Measurements from ENCODE around the gene NLRP12.

- no peak for TF ChIP-seq POLR2A (IDR thresholded peaks at IDR 0.05)
- no peak for TF ChIP-seq EP300 (IDR thresholded peaks at IDR 0.05)
- TF ChIP-seq, protein P1, sequence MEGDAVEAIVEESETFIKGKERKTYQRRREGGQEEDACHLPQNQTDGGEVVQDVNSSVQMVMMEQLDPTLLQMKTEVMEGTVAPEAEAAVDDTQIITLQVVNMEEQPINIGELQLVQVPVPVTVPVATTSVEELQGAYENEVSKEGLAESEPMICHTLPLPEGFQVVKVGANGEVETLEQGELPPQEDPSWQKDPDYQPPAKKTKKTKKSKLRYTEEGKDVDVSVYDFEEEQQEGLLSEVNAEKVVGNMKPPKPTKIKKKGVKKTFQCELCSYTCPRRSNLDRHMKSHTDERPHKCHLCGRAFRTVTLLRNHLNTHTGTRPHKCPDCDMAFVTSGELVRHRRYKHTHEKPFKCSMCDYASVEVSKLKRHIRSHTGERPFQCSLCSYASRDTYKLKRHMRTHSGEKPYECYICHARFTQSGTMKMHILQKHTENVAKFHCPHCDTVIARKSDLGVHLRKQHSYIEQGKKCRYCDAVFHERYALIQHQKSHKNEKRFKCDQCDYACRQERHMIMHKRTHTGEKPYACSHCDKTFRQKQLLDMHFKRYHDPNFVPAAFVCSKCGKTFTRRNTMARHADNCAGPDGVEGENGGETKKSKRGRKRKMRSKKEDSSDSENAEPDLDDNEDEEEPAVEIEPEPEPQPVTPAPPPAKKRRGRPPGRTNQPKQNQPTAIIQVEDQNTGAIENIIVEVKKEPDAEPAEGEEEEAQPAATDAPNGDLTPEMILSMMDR (IDR thresholded peaks at IDR 0.05) = no peak
- TF ChIP-seq POLR2AphosphoS5 (IDR thresholded peaks at IDR 0.05) = no peak
These were observed 53.0 kb downstream of the NLRP12 start for GRCh38 chr19:53771144-53771543.

Measured in upper lobe of left lung (tissue), 4 donors.